ENCODE measurements around the gene SPINK1. TPM values are rescaled to one million over a fixed set of nuclear protein-coding genes. Genes with fewer than 3 reads are reported as not detected.
"Not testable (repeated sequence)": the region's sequence is repeated elsewhere in the genome, so short reads cannot be mapped to it uniquely, and the experiment has no call there.

The SPINK1 gene
- total and polyA plus RNA-seq, 4 experiments from 2014 or later = not detected

DNA sequence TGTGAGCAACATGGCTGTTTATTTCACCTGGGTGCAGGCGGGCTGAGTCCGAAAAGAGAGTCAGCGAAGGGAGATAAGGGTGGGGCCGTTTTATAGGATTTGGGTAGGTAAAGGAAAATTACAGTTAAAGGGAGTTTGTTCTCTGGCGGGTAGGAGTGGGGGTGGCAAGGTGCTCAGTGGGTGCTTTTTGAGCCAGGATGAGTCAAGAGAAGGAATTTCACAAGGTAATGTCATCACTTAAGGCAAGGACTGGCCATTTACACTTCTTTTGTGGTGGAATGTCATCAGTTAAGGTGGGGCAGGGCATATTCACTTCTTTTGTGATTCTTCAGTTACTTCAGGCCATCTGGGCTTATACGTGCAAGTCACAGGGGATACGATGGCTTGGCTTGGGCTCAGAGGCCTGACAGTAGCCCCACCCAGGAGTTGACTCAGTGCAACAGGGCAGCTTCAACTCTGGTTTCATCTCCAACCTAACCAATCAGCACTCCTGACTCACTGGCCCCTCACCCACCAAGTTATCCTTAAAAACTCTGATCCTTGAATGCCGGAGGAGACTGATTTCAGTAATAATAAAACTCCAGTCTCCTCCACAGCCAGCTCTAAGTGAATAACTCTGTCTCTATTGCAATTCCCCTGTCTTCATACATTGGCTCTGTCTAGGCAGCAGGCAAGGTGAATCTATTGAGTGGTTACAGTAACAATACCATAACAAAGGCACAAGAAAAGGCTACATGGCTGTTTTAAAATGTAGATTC is 42.8 kb upstream of the SPINK1 start:
- H3K9me3 Mint-ChIP-seq; H3K4me3 ChIP-seq (ENCODE audit: low read length in 2 of 2); H3K36me3 ChIP-seq (ENCODE audit: insufficient read depth, low read length); H3K9me3 ChIP-seq (ENCODE audit: control insufficient read depth in 1 of 2, low read length in 2 of 2); H3K4me3 Mint-ChIP-seq; H3K27ac Mint-ChIP-seq; H3K4me1 Mint-ChIP-seq; intact Hi-C loops (cut with micrococcal nuclease); H3K4me1 ChIP-seq (ENCODE audit: insufficient read depth, low read length); CTCF ChIA-PET (ENCODE audit: partially characterized antibody); H3K27ac ChIP-seq (ENCODE audit: low read depth, low read length); H3K36me3 Mint-ChIP-seq; H3K27me3 Mint-ChIP-seq; H3K27me3 ChIP-seq (ENCODE audit: insufficient read depth, low read length); DNase-seq; POLR2A ChIA-PET (ENCODE audit: partially characterized antibody): not testable (repeated sequence)

DNA sequence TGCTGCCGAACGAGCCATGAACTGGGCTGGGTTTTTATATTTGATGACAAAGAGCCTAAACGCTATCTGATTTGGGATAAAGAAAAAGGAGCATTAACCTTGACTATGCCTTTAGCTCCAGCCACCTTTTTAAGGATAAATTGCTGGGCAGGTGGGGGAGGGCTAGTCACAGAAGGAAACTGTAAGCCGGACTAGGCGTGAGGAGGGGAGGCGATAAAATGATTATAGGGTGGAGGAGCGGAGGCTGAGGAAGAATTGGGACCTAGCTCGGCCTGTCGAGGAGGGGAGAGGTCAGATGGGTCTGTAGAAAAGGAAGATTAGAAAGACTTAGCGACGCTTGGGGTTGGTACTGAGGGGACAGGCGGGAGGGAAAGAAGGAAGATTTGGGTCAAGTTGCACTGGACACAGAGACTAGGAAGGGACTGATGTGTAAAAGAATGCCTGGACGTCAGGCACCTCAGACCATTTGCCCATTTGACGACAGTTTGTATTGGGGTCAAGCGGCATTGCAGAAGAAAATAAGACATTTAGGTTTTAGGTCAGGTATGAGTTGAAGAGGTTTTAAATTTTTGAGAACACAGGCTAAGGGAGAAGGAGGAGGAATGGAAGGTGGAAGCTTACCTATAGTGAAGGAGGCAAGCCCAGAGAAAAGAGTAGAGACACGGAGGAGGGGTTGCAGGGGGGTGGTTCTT is 41.4 kb upstream of the SPINK1 start:
- CTCF ChIA-PET (ENCODE audit: partially characterized antibody); intact Hi-C loops (cut with micrococcal nuclease); H3K27ac Mint-ChIP-seq: not testable (repeated sequence)

DNA sequence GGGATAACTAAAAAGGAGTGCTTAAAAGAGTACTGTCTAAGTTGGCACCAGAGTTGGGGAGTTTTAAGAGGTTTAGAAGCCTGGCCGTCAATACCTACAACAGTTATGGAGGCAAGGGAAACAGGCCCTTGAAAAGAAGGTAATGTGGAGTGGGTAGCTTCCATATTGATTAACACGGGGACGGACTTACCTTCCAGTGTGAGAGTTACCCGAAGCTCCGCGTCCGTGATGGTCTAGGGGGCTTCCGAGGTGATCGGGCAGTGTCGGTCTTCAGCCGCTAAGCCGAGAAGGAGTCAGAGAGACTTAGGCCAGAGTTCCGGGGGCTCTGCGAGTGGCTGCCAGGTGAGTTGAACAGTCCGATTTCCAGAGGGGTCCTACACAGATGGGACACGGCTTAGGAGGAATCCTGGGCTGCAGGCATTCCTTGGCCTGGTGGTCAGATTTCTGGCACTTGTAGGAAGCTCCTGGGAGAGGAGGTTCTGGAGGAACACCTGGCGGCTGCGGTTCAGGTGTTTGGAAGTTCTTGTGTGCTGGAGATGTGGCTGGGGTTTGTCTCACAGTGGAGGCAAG is 40.6 kb upstream of the SPINK1 start:
- DNase-seq; H3K4me1 ChIP-seq (ENCODE audit: insufficient read depth, low read length); H3K27me3 Mint-ChIP-seq; CTCF ChIA-PET (ENCODE audit: partially characterized antibody); intact Hi-C loops (cut with micrococcal nuclease); H3K27ac Mint-ChIP-seq; H3K4me1 Mint-ChIP-seq; H3K36me3 Mint-ChIP-seq; POLR2A ChIA-PET (ENCODE audit: partially characterized antibody); H3K4me3 ChIP-seq (ENCODE audit: low read length in 2 of 2); H3K9me3 ChIP-seq (ENCODE audit: control insufficient read depth in 1 of 2, low read length in 2 of 2); H3K4me3 Mint-ChIP-seq; H3K36me3 ChIP-seq (ENCODE audit: insufficient read depth, low read length); H3K27ac ChIP-seq (ENCODE audit: low read depth, low read length); H3K9me3 Mint-ChIP-seq; H3K27me3 ChIP-seq (ENCODE audit: insufficient read depth, low read length): not testable (repeated sequence)

More for the DNA sequence above, 41.4 kb upstream of the SPINK1 start:
- H3K27me3 ChIP-seq (ENCODE audit: insufficient read depth, low read length); DNase-seq; POLR2A ChIA-PET (ENCODE audit: partially characterized antibody); H3K27me3 Mint-ChIP-seq; H3K36me3 ChIP-seq (ENCODE audit: insufficient read depth, low read length); H3K4me3 Mint-ChIP-seq; H3K36me3 Mint-ChIP-seq; H3K4me1 ChIP-seq (ENCODE audit: insufficient read depth, low read length); H3K4me3 ChIP-seq (ENCODE audit: low read length in 2 of 2); H3K9me3 ChIP-seq (ENCODE audit: control insufficient read depth in 1 of 2, low read length in 2 of 2); H3K4me1 Mint-ChIP-seq; H3K27ac ChIP-seq (ENCODE audit: low read depth, low read length); H3K9me3 Mint-ChIP-seq: not testable (repeated sequence)

DNA sequence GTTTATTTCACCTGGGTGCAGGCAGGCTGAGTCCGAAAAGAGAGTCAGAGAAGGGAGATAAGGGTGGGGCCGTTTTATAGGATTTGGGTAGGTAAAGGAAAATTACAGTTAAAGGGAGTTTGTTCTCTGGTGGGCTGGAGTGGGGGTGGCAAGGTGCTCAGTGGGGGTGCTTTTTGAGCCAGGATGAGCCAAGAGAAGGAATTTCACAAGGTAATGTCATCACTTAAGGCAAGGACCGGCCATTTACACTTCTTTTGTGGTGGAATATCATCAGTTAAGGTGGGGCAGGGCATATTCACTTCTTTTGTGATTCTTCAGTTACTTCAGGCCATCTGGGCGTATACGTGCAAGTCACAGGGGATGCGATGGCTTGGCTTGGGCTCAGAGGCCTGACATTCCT is 38.4 kb upstream of the SPINK1 start:
- H3K4me1 Mint-ChIP-seq; H3K27ac ChIP-seq (ENCODE audit: low read depth, low read length); H3K36me3 ChIP-seq (ENCODE audit: insufficient read depth, low read length); H3K27me3 Mint-ChIP-seq; H3K4me1 ChIP-seq (ENCODE audit: insufficient read depth, low read length); POLR2A ChIA-PET (ENCODE audit: partially characterized antibody); H3K4me3 Mint-ChIP-seq; H3K27me3 ChIP-seq (ENCODE audit: insufficient read depth, low read length); H3K9me3 Mint-ChIP-seq; H3K36me3 Mint-ChIP-seq; DNase-seq; H3K9me3 ChIP-seq (ENCODE audit: control insufficient read depth in 1 of 2, low read length in 2 of 2); H3K27ac Mint-ChIP-seq; CTCF ChIA-PET (ENCODE audit: partially characterized antibody); intact Hi-C loops (cut with micrococcal nuclease); H3K4me3 ChIP-seq (ENCODE audit: low read length in 2 of 2): not testable (repeated sequence)

DNA sequence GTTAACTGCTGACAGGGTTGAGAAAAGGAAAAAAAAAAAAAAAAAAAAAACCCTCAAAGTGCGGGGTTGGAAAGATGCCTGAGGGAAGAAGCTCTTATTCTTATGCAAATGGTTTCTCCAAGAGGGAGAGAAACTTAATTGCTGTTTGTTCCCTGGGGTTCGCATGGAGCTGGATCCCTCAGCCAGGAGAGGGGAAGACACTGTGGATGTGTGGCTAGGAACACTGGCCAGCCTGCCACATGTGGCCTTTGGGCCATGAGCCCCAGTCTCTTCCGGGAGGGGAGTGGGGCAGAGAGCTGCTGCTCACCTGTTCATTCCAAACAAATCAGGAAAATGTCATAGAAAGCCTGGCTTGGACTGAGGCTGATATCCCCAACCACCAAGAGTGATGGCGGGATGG is 37.6 kb upstream of the SPINK1 start:
- Histone ChIP-seq H3K9me3 (ENCODE audit: control insufficient read depth in 1 of 2, low read length in 2 of 2) (no peaks in the 10 kb centered on the region), H3K27ac (ENCODE audit: low read depth, low read length) (no peak overlapping the region), H3K4me3 (ENCODE audit: low read length in 2 of 2) (no peak overlapping the region), H3K4me1 (ENCODE audit: insufficient read depth, low read length) (no peaks in the 10 kb centered on the region), H3K27me3 (ENCODE audit: insufficient read depth, low read length) (no peaks in the 10 kb centered on the region), H3K36me3 (ENCODE audit: insufficient read depth, low read length) (no peaks in the 10 kb centered on the region)
- Mint-ChIP-seq H3K9me3 (peaks cover 0 to 5% (median 0%) of the 10 kb centered on the region in 8 donors), H3K4me1 (no peaks in the 10 kb centered on the region), H3K36me3 (no peaks in the 10 kb centered on the region), H3K4me3 (no peak overlapping the region), H3K27ac (no peak overlapping the region), H3K27me3 (peaks cover 1 to 9% of the 10 kb centered on the region in 2 donors)
- intact Hi-C loops (cut with micrococcal nuclease) = no loop called here
- no peak for DNase-seq
- ChIA-PET CTCF (ENCODE audit: partially characterized antibody) (no interaction called here), POLR2A (ENCODE audit: partially characterized antibody) (no interaction called here)

DNA sequence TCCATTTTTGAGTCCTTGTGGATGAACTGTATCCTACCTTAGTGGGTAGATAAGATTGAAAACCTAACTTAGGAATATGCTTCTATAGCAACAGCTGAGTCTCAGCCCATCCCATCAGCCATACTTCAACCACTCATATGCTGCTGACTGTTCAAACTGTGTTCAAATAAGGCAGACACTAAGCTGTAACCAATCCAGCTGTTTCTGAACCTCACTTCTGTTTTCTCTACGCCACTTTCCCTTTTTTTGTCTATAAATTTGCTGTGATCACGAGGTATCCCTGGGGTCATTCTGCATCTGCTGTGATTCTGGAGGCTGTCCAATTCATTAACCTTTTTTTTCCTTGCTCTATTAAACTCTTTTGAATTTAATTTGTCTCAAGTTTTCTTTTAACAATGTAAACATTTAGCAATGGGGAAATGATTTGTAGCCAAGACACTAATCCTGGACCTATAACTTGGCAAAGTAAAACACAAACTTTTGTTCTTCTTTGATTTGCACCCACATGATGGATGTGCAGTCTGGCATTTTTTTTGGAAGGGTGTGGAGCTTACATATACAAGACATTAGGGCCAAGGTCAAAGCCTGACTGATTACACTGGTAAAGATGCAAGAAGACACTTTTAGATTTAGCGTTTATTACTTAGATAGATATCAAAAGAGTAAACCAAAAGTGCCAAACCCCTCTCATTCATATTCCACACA is 32.1 kb upstream of the SPINK1 start:
- Histone ChIP-seq H3K27me3 (ENCODE audit: insufficient read depth, low read length) (no peaks in the 10 kb centered on the region), H3K36me3 (ENCODE audit: insufficient read depth, low read length) (no peaks in the 10 kb centered on the region), H3K4me3 (ENCODE audit: low read length in 2 of 2) (no peak overlapping the region), H3K4me1 (ENCODE audit: insufficient read depth, low read length) (no peaks in the 10 kb centered on the region), H3K9me3 (ENCODE audit: control insufficient read depth in 1 of 2, low read length in 2 of 2) (no peaks in the 10 kb centered on the region), H3K27ac (ENCODE audit: low read depth, low read length) (no peak overlapping the region)
- Mint-ChIP-seq H3K27me3 (peaks cover 1 to 8% of the 10 kb centered on the region in 2 donors), H3K4me1 (no peaks in the 10 kb centered on the region), H3K36me3 (no peaks in the 10 kb centered on the region), H3K4me3 (no peak overlapping the region), H3K27ac (no peak overlapping the region), H3K9me3 (peaks cover 0 to 2% (median 0%) of the 10 kb centered on the region in 8 donors)
- ChIA-PET POLR2A (ENCODE audit: partially characterized antibody) (no interaction called here), CTCF (ENCODE audit: partially characterized antibody) (no interaction called here)
- intact Hi-C loops (cut with micrococcal nuclease) = no loop called here
- no peak for DNase-seq

DNA sequence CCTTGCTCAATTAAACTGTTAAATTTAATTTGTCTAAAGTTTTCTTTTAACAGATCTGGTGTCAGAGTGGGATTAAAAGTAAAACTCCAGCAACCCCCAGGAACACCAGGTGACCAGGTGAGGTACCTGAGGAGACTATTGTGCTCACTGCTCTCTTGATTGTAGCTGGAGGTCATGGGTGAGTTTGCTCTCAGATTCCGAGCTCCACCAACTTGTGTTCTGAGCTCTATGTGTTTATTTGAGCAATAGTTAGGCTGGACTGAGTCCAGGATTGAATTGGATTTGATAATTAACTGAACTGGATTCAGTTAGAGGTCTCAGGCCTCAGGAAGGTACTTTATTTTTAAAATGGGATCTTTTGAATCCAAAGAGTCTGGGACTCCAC is 29.2 kb upstream of the SPINK1 start:
- no peaks in the 10 kb centered on the region for H3K36me3 Mint-ChIP-seq
- ChIA-PET POLR2A (ENCODE audit: partially characterized antibody) (no interaction called here), CTCF (ENCODE audit: partially characterized antibody) (interaction anchor here (4.8 kb wide), 1 partner anchor 10 kb away, joined by 16 read pairs; no protein-coding TSS in a partner anchor)
- Histone ChIP-seq H3K36me3 (ENCODE audit: insufficient read depth, low read length) (no peaks in the 10 kb centered on the region), H3K27ac (ENCODE audit: low read depth, low read length) (no peak overlapping the region), H3K4me3 (ENCODE audit: low read length in 2 of 2) (no peak overlapping the region), H3K9me3 (ENCODE audit: control insufficient read depth in 1 of 2, low read length in 2 of 2) (no peaks in the 10 kb centered on the region), H3K27me3 (ENCODE audit: insufficient read depth, low read length) (no peaks in the 10 kb centered on the region), H3K4me1 (ENCODE audit: insufficient read depth, low read length) (no peaks in the 10 kb centered on the region)
- peaks cover 2 to 5% of the 10 kb centered on the region in 2 donors for H3K27me3 Mint-ChIP-seq
- no peak overlapping the region for H3K4me3 Mint-ChIP-seq
- no peak overlapping the region for H3K27ac Mint-ChIP-seq
- peaks cover 0 to 2% (median 0%) of the 10 kb centered on the region in 4 donors for H3K4me1 Mint-ChIP-seq
- no peak for DNase-seq
- H3K9me3 Mint-ChIP-seq = no peaks in the 10 kb centered on the region
- intact Hi-C loops (cut with micrococcal nuclease) = no loop called here

Measured in CD4-positive, alpha-beta memory T cell (primary cell).